ENCODE data around the gene CREM.

CREM gene

GRCh38 chr10:35129185-35129674 lies 2.6 kb downstream of the CREM start:
- TF ChIP-seq CREB1 (IDR thresholded peaks at IDR 0.05; ENCODE audit: low read depth) (no peak), MAX (IDR thresholded peaks at IDR 0.05) (no peak), RAD21 (IDR thresholded peaks at IDR 0.05; ENCODE audit: low read depth) (no peak), FOXM1 (IDR thresholded peaks at IDR 0.05; ENCODE audit: borderline replicate concordance, low read depth) (no peak), CEBPB (IDR thresholded peaks at IDR 0.05) (no peak), NFIC (IDR thresholded peaks at IDR 0.05) (no peak), TEAD4 (IDR thresholded peaks at IDR 0.05) (no peak), USF1 (IDR thresholded peaks at IDR 0.05) (no peak), ZBTB7A (IDR thresholded peaks at IDR 0.05; ENCODE audit: low read depth) (no peak), EGR1 (IDR thresholded peaks at IDR 0.05) (no peak)

- no peak for TF ChIP-seq REST (IDR thresholded peaks at IDR 0.05; ENCODE audit: low read depth)
- TF ChIP-seq MAX (IDR thresholded peaks at IDR 0.05), result no peak
- TF ChIP-seq ZBTB7A (IDR thresholded peaks at IDR 0.05; ENCODE audit: low read depth), result no peak
- no peak for TF ChIP-seq TEAD4 (IDR thresholded peaks at IDR 0.05)
- TF ChIP-seq TCF12 (IDR thresholded peaks at IDR 0.05; ENCODE audit: low read depth), result no peak
- no peak for TF ChIP-seq USF1 (IDR thresholded peaks at IDR 0.05)
These were observed 4.0 kb downstream of the CREM start for GRCh38 chr10:35130663-35131062.

- TF ChIP-seq CREB1 (IDR thresholded peaks at IDR 0.05; ENCODE audit: low read depth) (no peak), TEAD4 (IDR thresholded peaks at IDR 0.05) (no peak), RAD21 (IDR thresholded peaks at IDR 0.05; ENCODE audit: low read depth) (no peak), TCF12 (IDR thresholded peaks at IDR 0.05; ENCODE audit: low read depth) (no peak)
These were observed 6.1 kb downstream of the CREM start for GRCh38 chr10:35132727-35133126.

- TF ChIP-seq YY1 (IDR thresholded peaks at IDR 0.05; ENCODE audit: low read depth), result no peak
- TF ChIP-seq USF1 (IDR thresholded peaks at IDR 0.05), result no peak
- TF ChIP-seq RAD21 (IDR thresholded peaks at IDR 0.05; ENCODE audit: low read depth), result no peak
- TF ChIP-seq CEBPB (IDR thresholded peaks at IDR 0.05), result no peak
- no peak for TF ChIP-seq ZBTB7A (IDR thresholded peaks at IDR 0.05; ENCODE audit: low read depth)
- TF ChIP-seq FOXM1 (IDR thresholded peaks at IDR 0.05; ENCODE audit: borderline replicate concordance, low read depth), result no peak
- no peak for TF ChIP-seq MAX (IDR thresholded peaks at IDR 0.05)
- TF ChIP-seq TAF1 (IDR thresholded peaks at IDR 0.05; ENCODE audit: low read depth), result no peak
- TF ChIP-seq EP300 (IDR thresholded peaks at IDR 0.05; ENCODE audit: borderline replicate concordance), result no peak
- TF ChIP-seq CREB1 (IDR thresholded peaks at IDR 0.05; ENCODE audit: low read depth), result no peak
- no peak for TF ChIP-seq TCF12 (IDR thresholded peaks at IDR 0.05; ENCODE audit: low read depth)
- TF ChIP-seq REST (IDR thresholded peaks at IDR 0.05; ENCODE audit: low read depth), result no peak
These were observed 6.9 kb downstream of the CREM start for GRCh38 chr10:35133586-35133985.

- TF ChIP-seq RAD21 (IDR thresholded peaks at IDR 0.05; ENCODE audit: low read depth) (no peak), CEBPB (IDR thresholded peaks at IDR 0.05) (no peak), EGR1 (IDR thresholded peaks at IDR 0.05) (no peak), REST (IDR thresholded peaks at IDR 0.05; ENCODE audit: low read depth) (no peak), CREB1 (IDR thresholded peaks at IDR 0.05; ENCODE audit: low read depth) (no peak), MAX (IDR thresholded peaks at IDR 0.05) (no peak), TCF12 (IDR thresholded peaks at IDR 0.05; ENCODE audit: low read depth) (no peak), FOXM1 (IDR thresholded peaks at IDR 0.05; ENCODE audit: borderline replicate concordance, low read depth) (no peak), TAF1 (IDR thresholded peaks at IDR 0.05; ENCODE audit: low read depth) (no peak)
These were observed 9.2 kb downstream of the CREM start for GRCh38 chr10:35135861-35136260.
